BLaER1 treated with 17β-estradiol and CSF1 and Interleukin-3, amounts not matched to agents 10 nM and 100 nM (cell line): ENCODE measurements around the gene ARPC5.

Experiments
- H3K27ac ChIP-seq, 11 experiments: shearing (Covaris generic); formaldehyde crosslinking; 2 replicates each; pipeline ENCODE4 v1.8.1; 2022
- H3K27me3 ChIP-seq, 11 experiments: shearing (Covaris generic); formaldehyde crosslinking; 2 replicates each; pipeline ENCODE4 v1.8.1; 2022
- H3K36me3 ChIP-seq, 11 experiments: shearing (Covaris generic); formaldehyde crosslinking; 2 replicates each; pipeline ENCODE4 v1.8.1; 2022
- H3K4me1 ChIP-seq, 10 experiments: shearing (Covaris generic); formaldehyde crosslinking; 2 replicates each; pipeline ENCODE4 v1.8.1; 2022
- H3K4me2 ChIP-seq, 11 experiments: shearing (Covaris generic); formaldehyde crosslinking; 2 replicates each; pipeline ENCODE4 v1.8.1; 2022
- H3K4me3 ChIP-seq, 10 experiments: shearing (Covaris generic); formaldehyde crosslinking; 2 replicates each; pipeline ENCODE4 v1.8.1; 2022
- H3K9ac ChIP-seq, 11 experiments: shearing (Covaris generic); formaldehyde crosslinking; 2 replicates each; pipeline ENCODE4 v1.8.1; 2022
- H3K9me3 ChIP-seq, 11 experiments: shearing (Covaris generic); formaldehyde crosslinking; replicated peaks in 1 of 11; 2 replicates each; pipeline ENCODE4 v1.8.1; 2022
- H4K20me1 ChIP-seq, 11 experiments: shearing (Covaris generic); formaldehyde crosslinking; 2 replicates each; pipeline ENCODE4 v1.8.1; 2022
- Cebpa-rat ChIP-seq, 11 experiments: shearing (Covaris generic); IDR thresholded peaks; 2 replicates each; pipeline ENCODE4 v1.8.1; 2022

ARPC5 gene

GRCh38 chr1:183612407-183612806 is 23.2 kb downstream of the ARPC5 start:
- H4K20me1 ChIP-seq: no peaks in the 10 kb centered on the region
- no peaks in the 10 kb centered on the region for H3K36me3 ChIP-seq
- H3K4me3 ChIP-seq: no peak overlapping the region
- TF ChIP-seq Cebpa-rat (IDR thresholded peaks at IDR 0.05): no peak
- H3K9me3 ChIP-seq: no peaks in the 10 kb centered on the region
- peaks cover 0 to 32% (median 22%) of the 10 kb centered on the region in 10 experiments; a peak in 14 of 20 replicates for H3K4me1 ChIP-seq
- no peak overlapping the region for H3K27ac ChIP-seq
- no peaks in the 10 kb centered on the region for H3K27me3 ChIP-seq
- H3K4me2 ChIP-seq: no peak overlapping the region
- H3K9ac ChIP-seq: no peak overlapping the region

DNA sequence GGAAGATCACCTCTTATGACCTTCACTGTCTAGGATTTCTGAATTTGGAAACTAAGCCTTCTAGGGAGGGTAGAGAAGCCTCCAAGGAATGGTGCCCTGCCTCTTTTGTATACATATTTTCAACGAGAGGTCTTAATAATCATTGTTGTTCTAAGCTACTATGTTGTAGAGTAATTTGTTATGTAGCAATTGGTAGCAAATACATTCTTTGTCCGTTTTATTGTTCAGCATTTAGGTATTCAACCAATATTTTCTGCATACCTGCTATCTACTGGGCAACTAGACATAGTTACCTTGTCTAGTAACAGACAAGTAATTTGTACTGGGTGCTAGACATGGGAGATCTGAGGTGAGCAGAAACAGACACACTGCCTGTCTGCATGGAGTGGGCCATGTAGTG is 24.6 kb downstream of the ARPC5 start:
- H3K9ac ChIP-seq: no peak overlapping the region
- H3K27me3 ChIP-seq: no peaks in the 10 kb centered on the region
- peaks cover 0 to 46% (median 27%) of the 10 kb centered on the region in 10 experiments; a peak in 14 of 20 replicates for H3K4me1 ChIP-seq
- H4K20me1 ChIP-seq: no peaks in the 10 kb centered on the region
- no peaks in the 10 kb centered on the region for H3K9me3 ChIP-seq
- H3K27ac ChIP-seq: no peak overlapping the region
- no peak for TF ChIP-seq Cebpa-rat (IDR thresholded peaks at IDR 0.05)
- H3K4me2 ChIP-seq: no peak overlapping the region
- no peaks in the 10 kb centered on the region for H3K36me3 ChIP-seq
- no peak overlapping the region for H3K4me3 ChIP-seq

GRCh38 chr1:183609759-183610452 is 25.7 kb downstream of the ARPC5 start:
- Histone ChIP-seq H3K9me3 (no peaks in the 10 kb centered on the region), H3K27ac (peak overlapping the region in 6 of 11 experiments; percentile 2 to 69 (median 52); a peak in 8 of 22 replicates), H3K4me2 (peak overlapping the region in 5 of 11 experiments; percentile 28 to 88 (median 74); a peak in 10 of 22 replicates), H3K4me1 (peaks cover 0 to 57% (median 35%) of the 10 kb centered on the region in 10 experiments; a peak in 16 of 20 replicates), H3K36me3 (no peaks in the 10 kb centered on the region), H3K4me3 (no peak overlapping the region), H4K20me1 (no peaks in the 10 kb centered on the region), H3K9ac (peak overlapping the region in 5 of 11 experiments; percentile 14 to 29 (median 20); a peak in 2 of 22 replicates), H3K27me3 (no peaks in the 10 kb centered on the region)
- no peak for TF ChIP-seq Cebpa-rat (IDR thresholded peaks at IDR 0.05)

GRCh38 chr1:183609313-183609712 is 26.3 kb downstream of the ARPC5 start:
- no peaks in the 10 kb centered on the region for H3K36me3 ChIP-seq
- peaks cover 5 to 63% (median 41%) of the 10 kb centered on the region in 10 experiments; a peak in 18 of 20 replicates for H3K4me1 ChIP-seq
- no peak overlapping the region for H3K4me3 ChIP-seq
- peak overlapping the region in 5 of 11 experiments; percentile 14 to 51 (median 24); a peak in 3 of 22 replicates for H3K9ac ChIP-seq
- H4K20me1 ChIP-seq: no peaks in the 10 kb centered on the region
- 0 out of 22 replicates have a peak, but pooled peaks cover 0 to 2% (median 0%) of the 10 kb centered on the region in 11 experiments for H3K9me3 ChIP-seq
- H3K27ac ChIP-seq: peak overlapping the region in 6 of 11 experiments; percentile 2 to 69 (median 60); a peak in 9 of 22 replicates
- H3K4me2 ChIP-seq: peak overlapping the region in 6 of 11 experiments; percentile 4 to 88 (median 60); a peak in 11 of 22 replicates
- no peaks in the 10 kb centered on the region for H3K27me3 ChIP-seq
- TF ChIP-seq Cebpa-rat (IDR thresholded peaks at IDR 0.05): no peak

GRCh38 chr1:183607322-183607980 is 28.1 kb downstream of the ARPC5 start:
- Histone ChIP-seq H3K4me3 (no peak overlapping the region), H3K9me3 (0 out of 22 replicates have a peak, but pooled peaks cover 0 to 5% (median 0%) of the 10 kb centered on the region in 11 experiments), H3K36me3 (no peaks in the 10 kb centered on the region), H3K27ac (peak overlapping the region in 6 of 11 experiments; percentile 5 to 84 (median 68); a peak in 11 of 22 replicates), H3K4me2 (peak overlapping the region in 6 of 11 experiments; percentile 9 to 88 (median 60); a peak in 10 of 22 replicates), H3K27me3 (no peaks in the 10 kb centered on the region), H3K4me1 (peaks cover 15 to 82% (median 55%) of the 10 kb centered on the region in 10 experiments; a peak in 18 of 20 replicates), H3K9ac (0 out of 22 replicates have a peak overlapping the region, but pooled peaks of 1 of the 11 experiments have one; percentile 12), H4K20me1 (no peaks in the 10 kb centered on the region)
- TF ChIP-seq Cebpa-rat (IDR thresholded peaks at IDR 0.05): no peak

- Histone ChIP-seq H3K27me3 (no peaks in the 10 kb centered on the region), H3K9ac (no peak overlapping the region), H3K27ac (peak overlapping the region in 8 of 11 experiments; percentile 7 to 84 (median 72); a peak in 9 of 22 replicates), H3K4me1 (peaks cover 15 to 97% (median 55%) of the 10 kb centered on the region in 10 experiments; a peak in 18 of 20 replicates), H3K36me3 (no peaks in the 10 kb centered on the region), H3K9me3 (peaks cover 0 to 8% (median 0%) of the 10 kb centered on the region in 11 experiments; a peak in 3 of 22 replicates), H4K20me1 (no peaks in the 10 kb centered on the region), H3K4me2 (peak overlapping the region in 5 of 11 experiments; percentile 28 to 88 (median 80); a peak in 8 of 22 replicates), H3K4me3 (no peak overlapping the region)
- no peak for TF ChIP-seq Cebpa-rat (IDR thresholded peaks at IDR 0.05)
These were observed 29.7 kb downstream of the ARPC5 start for GRCh38 chr1:183605904-183606303.

- Histone ChIP-seq H3K4me2 (peak overlapping the region; percentile 4 to 91 (median 73); a peak in 18 of 22 replicates), H3K4me3 (0 out of 20 replicates have a peak overlapping the region, but pooled peaks of 1 of the 10 experiments have one; percentile 1), H3K27me3 (no peaks in the 10 kb centered on the region), H4K20me1 (no peaks in the 10 kb centered on the region), H3K36me3 (no peaks in the 10 kb centered on the region), H3K9ac (peak overlapping the region in 6 of 11 experiments; percentile 1 to 64 (median 50); a peak in 9 of 22 replicates), H3K9me3 (peaks cover 0 to 14% (median 0%) of the 10 kb centered on the region in 11 experiments; a peak in 3 of 22 replicates), H3K27ac (peak overlapping the region in 9 of 11 experiments; percentile 54 to 84 (median 71); a peak in 15 of 22 replicates), H3K4me1 (peaks cover 15 to 99% (median 56%) of the 10 kb centered on the region in 10 experiments; a peak in 18 of 20 replicates)
- TF ChIP-seq Cebpa-rat (IDR thresholded peaks at IDR 0.05): peak in 1 of 11 experiments; percentile 8; a peak in 2 of 22 replicates
These were observed 30.8 kb downstream of the ARPC5 start for GRCh38 chr1:183604815-183605214.

GRCh38 chr1:183604038-183604808 is 31.4 kb downstream of the ARPC5 start:
- Histone ChIP-seq H3K4me2 (peak overlapping the region; percentile 4 to 91 (median 73); a peak in 21 of 22 replicates), H3K27me3 (no peaks in the 10 kb centered on the region), H3K9me3 (peaks cover 0 to 14% (median 0%) of the 10 kb centered on the region in 11 experiments; a peak in 3 of 22 replicates), H3K9ac (peak overlapping the region in 8 of 11 experiments; percentile 1 to 64 (median 36); a peak in 11 of 22 replicates), H4K20me1 (no peaks in the 10 kb centered on the region), H3K4me1 (peaks cover 15 to 99% (median 53%) of the 10 kb centered on the region in 10 experiments; a peak in 18 of 20 replicates), H3K27ac (peak overlapping the region in 10 of 11 experiments; percentile 40 to 84 (median 67); a peak in 18 of 22 replicates), H3K36me3 (no peaks in the 10 kb centered on the region), H3K4me3 (0 out of 20 replicates have a peak overlapping the region, but pooled peaks of 1 of the 10 experiments have one; percentile 1)
- peak in 3 of 11 experiments; percentile 14 to 58 (median 24); a peak in 3 of 22 replicates for TF ChIP-seq Cebpa-rat (IDR thresholded peaks at IDR 0.05)
